ENCODE results near the gene EME2. TPM values are rescaled to one million over a fixed set of nuclear protein-coding genes. Genes with fewer than 3 reads are reported as not detected.

EME2 gene
- total RNA-seq, 1 donor from 2014 or later = 8.1 TPM

- no peak for ATAC-seq
- intact Hi-C loops (cut with micrococcal nuclease) = no loop called here
- DNase-seq = no peak
Measured at GRCh38 chr16:1763521-1764511, 8.8 kb upstream of the EME2 start.

- DNase-seq (no peak), ATAC-seq (no peak)
- intact Hi-C loops (cut with micrococcal nuclease) = no loop called here
Measured at GRCh38 chr16:1764971-1765370, 7.6 kb upstream of the EME2 start.

DNA sequence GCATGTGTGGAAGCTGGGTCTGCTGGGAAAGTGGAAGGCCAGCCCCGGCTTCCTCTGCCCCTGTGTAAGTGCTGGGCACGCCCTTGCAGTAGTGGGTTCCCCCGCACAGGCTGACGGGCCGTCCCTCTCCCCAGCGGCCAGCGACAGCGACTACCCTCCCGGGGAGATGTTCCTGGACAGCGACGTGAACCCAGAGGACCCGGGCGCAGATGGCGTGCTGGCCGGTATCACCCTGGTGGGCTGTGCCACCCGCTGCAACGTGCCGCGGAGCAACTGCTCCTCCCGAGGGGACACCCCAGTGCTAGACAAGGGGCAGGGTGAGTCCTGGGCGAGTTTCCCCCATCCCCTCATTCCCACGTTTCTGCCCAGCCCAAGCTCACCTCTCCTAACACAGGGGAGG, 6.8 kb upstream of the EME2 start:
- intact Hi-C loops (cut with micrococcal nuclease) = no loop called here
- ATAC-seq = no peak
- no peak for DNase-seq

GRCh38 chr16:1766231-1766630, 6.4 kb upstream of the EME2 start:
- intact Hi-C loops (cut with micrococcal nuclease) = no loop called here
- ATAC-seq (no peak), DNase-seq (no peak)

- intact Hi-C loops (cut with micrococcal nuclease) = no loop called here
- ATAC-seq (no peak), DNase-seq (no peak)
Measured at GRCh38 chr16:1766701-1767100, 5.9 kb upstream of the EME2 start.

DNA sequence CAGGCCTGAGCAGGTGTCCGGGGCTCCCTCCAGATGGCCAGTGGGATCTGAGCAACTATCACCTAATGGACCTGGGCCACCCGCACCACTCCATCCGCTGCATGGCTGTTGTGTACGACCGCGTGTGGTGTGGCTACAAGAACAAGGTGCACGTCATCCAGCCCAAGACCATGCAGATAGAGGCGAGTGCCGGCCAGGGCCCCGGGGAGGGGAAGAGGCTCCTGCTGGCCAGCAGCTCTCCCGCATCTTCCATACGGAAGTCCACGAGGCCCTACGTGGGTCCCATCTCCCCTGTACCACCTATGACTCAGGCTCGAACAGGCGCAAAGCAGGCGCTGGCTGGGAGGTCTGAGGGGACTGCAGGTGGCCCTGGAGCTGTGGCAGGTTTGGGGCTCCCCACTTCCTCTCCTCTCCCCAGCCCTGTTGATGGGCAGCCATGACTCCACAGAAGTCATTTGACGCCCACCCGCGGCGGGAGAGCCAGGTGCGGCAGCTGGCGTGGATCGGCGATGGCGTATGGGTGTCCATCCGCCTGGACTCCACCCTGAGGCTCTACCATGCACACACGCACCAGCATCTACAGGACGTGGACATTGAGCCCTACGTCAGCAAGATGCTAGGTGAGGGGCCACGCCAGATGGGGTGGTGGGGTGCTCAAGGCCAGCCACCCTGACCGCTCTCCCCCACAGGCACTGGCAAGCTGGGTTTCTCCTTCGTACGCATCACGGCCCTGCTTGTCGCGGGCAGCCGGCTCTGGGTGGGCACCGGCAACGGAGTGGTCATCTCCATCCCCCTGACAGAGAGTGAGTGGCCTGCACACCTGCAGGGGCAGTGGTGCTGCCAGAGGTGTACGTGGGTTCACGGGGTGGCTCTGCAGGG, 5.3 kb upstream of the EME2 start:
- intact Hi-C loops (cut with micrococcal nuclease) = no loop called here
- DNase-seq (no peak), ATAC-seq (no peak)

DNA sequence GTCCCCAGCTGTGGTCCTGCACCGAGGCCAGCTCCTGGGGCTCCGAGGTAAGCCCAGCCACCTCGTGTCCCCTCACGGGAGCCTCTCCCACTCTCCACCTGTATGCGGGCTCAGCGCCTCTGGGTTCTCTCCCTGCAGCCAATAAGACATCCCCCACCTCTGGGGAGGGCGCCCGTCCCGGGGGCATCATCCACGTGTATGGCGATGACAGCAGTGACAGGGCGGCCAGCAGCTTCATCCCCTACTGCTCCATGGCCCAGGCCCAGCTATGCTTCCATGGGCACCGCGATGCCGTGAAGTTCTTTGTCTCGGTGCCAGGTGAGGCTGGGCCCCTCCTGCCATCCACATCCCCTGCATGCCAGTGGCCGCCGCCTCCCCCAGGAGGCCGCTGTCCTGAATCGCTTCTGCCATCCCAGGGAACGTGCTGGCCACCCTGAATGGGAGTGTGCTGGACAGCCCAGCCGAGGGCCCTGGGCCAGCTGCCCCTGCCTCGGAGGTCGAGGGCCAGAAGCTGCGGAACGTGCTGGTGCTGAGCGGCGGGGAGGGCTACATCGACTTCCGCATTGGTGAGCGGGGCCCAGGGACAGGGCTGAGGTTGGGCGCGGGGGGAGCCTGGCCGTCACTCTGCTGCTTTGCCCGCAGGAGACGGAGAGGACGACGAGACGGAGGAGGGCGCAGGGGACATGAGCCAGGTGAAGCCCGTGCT, 4.4 kb upstream of the EME2 start:
- intact Hi-C loops (cut with micrococcal nuclease) = no loop called here

GRCh38 chr16:1768767-1769401, 3.7 kb upstream of the EME2 start:
- DNase-seq (no peak), ATAC-seq (no peak)
- intact Hi-C loops (cut with micrococcal nuclease) = no loop called here

More for the DNA sequence above, 4.4 kb upstream of the EME2 start:
- no peak for DNase-seq
- ATAC-seq = no peak

GRCh38 chr16:1769402-1770300, 3.0 kb upstream of the EME2 start:
- intact Hi-C loops (cut with micrococcal nuclease) = no loop called here
- no peak for ATAC-seq
- no peak for DNase-seq

DNA sequence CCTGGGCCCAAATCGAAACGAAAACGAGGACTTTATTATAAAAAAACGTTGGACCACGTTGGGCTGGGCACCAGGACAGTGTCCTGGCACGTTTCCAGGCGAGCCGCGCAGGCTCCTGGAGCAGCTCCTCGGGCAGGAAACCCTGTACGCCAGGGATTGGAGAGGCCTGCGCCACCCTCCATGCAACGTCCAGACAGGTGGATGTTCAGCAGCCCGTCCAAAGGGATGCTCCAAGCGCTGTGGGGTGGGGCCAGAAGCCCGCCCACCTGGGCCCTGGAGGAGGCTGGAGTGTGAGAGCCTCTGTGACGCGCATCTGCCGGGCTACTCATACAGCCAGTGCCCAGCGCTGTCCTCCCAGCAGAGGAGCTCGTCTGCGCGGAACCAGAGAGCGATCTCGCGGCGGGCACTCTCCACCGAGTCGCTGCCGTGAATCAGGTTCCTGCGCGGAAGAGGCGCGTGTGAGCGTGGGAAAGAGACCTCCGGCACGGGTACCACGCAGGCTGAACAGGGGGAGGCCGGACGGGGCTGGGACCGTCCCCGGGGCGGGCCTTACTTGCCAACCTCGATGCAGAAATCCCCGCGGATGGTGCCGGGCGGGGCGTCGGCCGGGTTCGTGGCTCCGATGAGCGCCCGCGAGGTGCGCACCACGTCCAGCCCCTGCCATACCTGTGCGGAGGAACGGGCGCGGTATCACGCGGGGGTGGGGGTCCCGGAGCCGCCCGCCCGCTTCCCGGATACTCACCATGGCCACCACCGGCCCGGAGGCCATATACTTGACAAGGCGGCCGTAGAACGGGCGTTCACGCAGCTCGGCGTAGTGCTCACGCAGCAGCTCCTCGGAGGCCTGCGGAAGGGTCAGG, 2.1 kb upstream of the EME2 start:
- DNase-seq (peak; percentile 79), ATAC-seq (peak; percentile 13)
- intact Hi-C loops (cut with micrococcal nuclease) = no loop called here

GRCh38 chr16:1771188-1771863, 1.3 kb upstream of the EME2 start, which contains the start of gene NME3:
Gene NME3 (minus strand): TSS chr16:1771543. CDS start chr16:1771534, 9 bp downstream.
- DNase-seq = peak; percentile 92
- intact Hi-C loops (cut with micrococcal nuclease) = no loop called here
- ATAC-seq = peak; percentile 64

- no peak for ATAC-seq
- no peak for DNase-seq
- intact Hi-C loops (cut with micrococcal nuclease) = no loop called here
Measured at GRCh38 chr16:1771864-1772361, 697 bp upstream of the EME2 start.

DNA sequence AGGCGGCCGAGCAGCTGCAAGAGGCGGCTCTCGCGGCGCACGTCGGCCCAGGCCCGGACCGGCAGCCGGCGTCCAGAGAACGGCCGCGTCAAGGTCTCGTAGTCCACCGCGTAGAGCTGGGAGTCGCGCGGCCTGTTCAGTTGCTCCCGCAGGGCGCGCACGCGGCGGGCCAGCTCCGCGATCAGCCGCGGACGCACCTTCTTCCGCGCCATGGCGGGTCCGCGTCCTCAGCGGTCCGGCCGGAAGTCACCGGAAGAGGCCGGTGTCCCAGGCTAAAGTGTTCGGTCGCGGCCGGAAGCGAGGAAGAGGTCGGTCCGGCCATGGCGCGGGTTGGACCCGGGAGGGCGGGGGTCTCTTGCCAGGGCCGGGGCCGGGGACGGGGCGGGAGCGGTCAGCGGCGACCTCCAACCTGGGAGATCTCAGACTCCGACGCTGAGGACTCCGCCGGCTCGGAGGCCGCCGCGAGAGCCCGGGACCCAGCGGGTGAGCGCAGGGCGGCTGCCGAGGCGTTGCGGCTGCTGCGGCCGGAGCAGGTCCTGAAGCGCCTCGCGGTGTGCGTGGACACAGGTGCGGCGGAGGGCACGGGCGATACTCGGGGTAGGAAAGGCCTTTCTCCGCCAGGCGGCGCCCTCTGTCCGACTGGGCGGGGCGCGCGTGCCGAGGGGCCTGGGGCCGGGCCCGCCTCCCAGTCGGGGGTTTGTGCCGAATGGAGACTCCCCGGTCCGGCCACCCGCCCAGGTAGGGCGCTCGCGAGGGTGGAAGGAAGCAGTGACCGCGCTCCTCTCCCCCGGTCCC, 495 bp downstream of the EME2 start, which contains the start of gene MRPS34:
Gene MRPS34 (minus strand): TSS at position 227 of the 795 bp plus-strand sequence. CDS start 15 bp downstream, at position 212.
- intact Hi-C loops (cut with micrococcal nuclease) = no loop called here
- ATAC-seq (peak; percentile 72), DNase-seq (peak; percentile 90)

GRCh38 chr16:1773703-1774447, 1.3 kb downstream of the EME2 start:
- DNase-seq = peak; percentile 54
- intact Hi-C loops (cut with micrococcal nuclease) = no loop called here
- ATAC-seq = no peak

DNA sequence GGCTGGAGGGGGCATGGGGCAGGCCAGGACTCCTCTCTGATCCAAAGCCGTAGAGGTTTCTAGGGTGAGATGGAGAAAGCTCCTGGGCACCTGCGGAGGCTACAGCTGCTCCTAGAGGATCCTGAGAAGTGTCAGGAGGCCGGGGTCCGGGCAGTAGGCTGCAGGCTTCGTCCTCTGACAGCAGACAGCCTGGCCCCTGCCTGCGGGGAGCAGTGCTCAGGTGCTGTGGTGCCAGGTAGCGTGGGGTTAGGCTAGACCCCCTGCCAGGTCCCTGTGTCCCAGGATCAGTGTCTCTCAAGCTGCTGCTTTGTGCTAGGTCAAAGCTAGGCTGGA, 1.8 kb downstream of the EME2 start:
- intact Hi-C loops (cut with micrococcal nuclease) = no loop called here
- no peak for DNase-seq
- no peak for ATAC-seq
